Nephron progenitor cell (in vitro differentiated cells): Measurements from ENCODE around the gene EMID1.
A peak's percentile ranks its signal among the peaks of the same experiment; 100 is the strongest.

ENCODE experiments used
- DNase-seq: peaks from one replicate; pipeline ENCODE4 v3.0.0; 2021
- H3K27ac Mint-ChIP-seq: 2 replicates; pipeline ENCODE4 v1.8.0; 2021; ENCODE audit warnings: mild to moderate bottlenecking, moderate library complexity, mixed read lengths
- H3K27me3 Mint-ChIP-seq: 2 replicates; pipeline ENCODE4 v1.8.0; 2021; ENCODE audit warnings: mild to moderate bottlenecking, low read depth, mixed read lengths; ENCODE audit not compliant: poor library complexity
- H3K36me3 Mint-ChIP-seq: 2 replicates; pipeline ENCODE4 v1.8.0; 2021; ENCODE audit warnings: low read depth, mixed read lengths
- H3K4me1 Mint-ChIP-seq: 2 replicates; pipeline ENCODE4 v1.8.0; 2021; ENCODE audit warnings: mixed read lengths
- H3K4me3 Mint-ChIP-seq: 2 replicates; pipeline ENCODE4 v1.8.0; 2021; ENCODE audit warnings: mild to moderate bottlenecking, moderate library complexity, mixed read lengths
- H3K9me3 Mint-ChIP-seq: 2 replicates; pipeline ENCODE4 v1.8.0; 2021; ENCODE audit warnings: mild to moderate bottlenecking, moderate library complexity, mixed read lengths
- CTCF ChIP-seq: fragments of 200-600 bp; sonication (generic); IDR thresholded peaks from 2 replicates; pipeline ENCODE4 v1.5.0; 2021; ENCODE audit warnings: antibody characterized with exemption

Gene EMID1

GRCh38 chr22:29200901-29201300, 4.8 kb upstream of the EMID1 start:
- H3K27ac Mint-ChIP-seq = peak overlapping the region; percentile 33
- DNase-seq = no peak
- no peaks in the 10 kb centered on the region for H3K9me3 Mint-ChIP-seq
- H3K36me3 Mint-ChIP-seq = no peaks in the 10 kb centered on the region
- TF ChIP-seq CTCF = no peak
- peaks cover 4% of the 10 kb centered on the region for H3K27me3 Mint-ChIP-seq
- no peak overlapping the region for H3K4me3 Mint-ChIP-seq
- peaks cover 70% of the 10 kb centered on the region for H3K4me1 Mint-ChIP-seq

GRCh38 chr22:29201782-29202181, 3.9 kb upstream of the EMID1 start:
- Mint-ChIP-seq H3K9me3 (no peaks in the 10 kb centered on the region), H3K4me1 (peaks cover 68% of the 10 kb centered on the region), H3K36me3 (no peaks in the 10 kb centered on the region), H3K27ac (peak overlapping the region; percentile 93), H3K4me3 (no peak overlapping the region), H3K27me3 (peaks cover 4% of the 10 kb centered on the region)
- no peak for DNase-seq
- TF ChIP-seq CTCF = no peak

- Mint-ChIP-seq H3K4me1 (peaks cover 69% of the 10 kb centered on the region), H3K27ac (peak overlapping the region; percentile 93), H3K36me3 (no peaks in the 10 kb centered on the region), H3K9me3 (no peaks in the 10 kb centered on the region), H3K27me3 (peaks cover 4% of the 10 kb centered on the region), H3K4me3 (no peak overlapping the region)
- no peak for TF ChIP-seq CTCF
- DNase-seq = no peak
Observed at GRCh38 chr22:29202212-29203192, 3.2 kb upstream of the EMID1 start.

GRCh38 chr22:29203488-29204454, 1.9 kb upstream of the EMID1 start:
- H3K36me3 Mint-ChIP-seq = no peaks in the 10 kb centered on the region
- peaks cover 80% of the 10 kb centered on the region for H3K4me1 Mint-ChIP-seq
- DNase-seq = no peak
- H3K9me3 Mint-ChIP-seq = no peaks in the 10 kb centered on the region
- H3K27ac Mint-ChIP-seq = peak overlapping the region; percentile 56
- peaks cover 4% of the 10 kb centered on the region for H3K27me3 Mint-ChIP-seq
- TF ChIP-seq CTCF = no peak
- peak overlapping the region; percentile 37 for H3K4me3 Mint-ChIP-seq

- peaks cover 4% of the 10 kb centered on the region for H3K27me3 Mint-ChIP-seq
- H3K4me1 Mint-ChIP-seq = peaks cover 86% of the 10 kb centered on the region
- H3K9me3 Mint-ChIP-seq = no peaks in the 10 kb centered on the region
- no peak overlapping the region for H3K27ac Mint-ChIP-seq
- no peaks in the 10 kb centered on the region for H3K36me3 Mint-ChIP-seq
- peak overlapping the region; percentile 84 for H3K4me3 Mint-ChIP-seq
- TF ChIP-seq CTCF = no peak
- no peak for DNase-seq
Observed at GRCh38 chr22:29204455-29205183, 1.1 kb upstream of the EMID1 start.
